GM18867 (cell line): Measurements from ENCODE around the gene RAD9B.

Experiments used
- ATAC-seq: cut with Tn5 transposase; IDR thresholded peaks from one replicate; pipeline ENCODE4 v1.9.1; 2021; ENCODE audit warnings: mild to moderate bottlenecking, moderate library complexity; ENCODE audit not compliant: unreplicated experiment

Gene RAD9B

GRCh38 chr12:110550981-110551380 is 48.9 kb downstream of the RAD9B start:
- ATAC-seq = no peak
